Measurements from ENCODE around the gene SYMPK. TPM values are rescaled to one million over a fixed set of nuclear protein-coding genes. Genes with fewer than 3 reads are reported as not detected.
"Not testable (repeated sequence)": the region's sequence is repeated elsewhere in the genome, so short reads cannot be mapped to it uniquely, and the experiment has no call there.

The SYMPK gene
- total and polyA plus RNA-seq, 2 experiments from 2014 or later, result 66.6 to 78.7 TPM

DNA sequence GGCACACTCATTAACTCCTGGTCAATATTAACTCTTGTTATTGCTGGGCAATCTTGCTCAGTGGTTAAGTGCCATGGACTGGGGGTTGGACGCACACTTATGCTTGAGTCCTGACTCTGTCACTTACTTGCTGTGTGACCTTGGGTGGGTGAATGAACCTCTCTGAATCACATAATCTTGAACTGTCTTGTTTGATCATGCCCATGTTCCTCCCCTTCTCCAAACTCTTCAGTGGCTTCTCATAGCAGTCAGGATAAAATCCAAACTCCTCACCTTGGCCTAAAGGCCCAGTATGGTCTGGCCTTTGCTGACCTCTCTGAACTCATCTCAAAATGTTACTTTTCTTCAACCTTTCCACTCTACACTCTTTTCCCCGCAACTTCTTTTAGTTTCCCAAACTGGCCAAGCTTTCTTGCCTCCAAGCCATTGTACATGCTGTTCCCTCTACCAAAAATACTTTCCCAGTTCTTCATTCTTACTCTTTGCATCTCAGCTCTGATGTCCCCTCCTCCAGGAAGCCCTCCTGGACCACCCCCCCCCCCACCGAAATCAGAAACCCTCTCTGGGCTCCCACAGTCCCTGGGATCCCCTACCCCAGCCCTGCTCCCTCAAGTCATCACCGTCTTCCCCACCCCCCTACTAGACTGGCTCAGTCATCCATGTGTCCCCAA is 37.1 kb upstream of the SYMPK start:
- Histone ChIP-seq H3K4me1 (ENCODE audit: low read depth) (peaks cover 3% of the 10 kb centered on the region), H3K27ac (no peak overlapping the region), H3K36me3 (peaks cover 12% of the 10 kb centered on the region), H3K4me3 (no peak overlapping the region), H3K27me3 (peaks cover 9% of the 10 kb centered on the region), H3K9me3 (ENCODE audit: low read depth) (no peaks in the 10 kb centered on the region)
- TF ChIP-seq, protein P1, sequence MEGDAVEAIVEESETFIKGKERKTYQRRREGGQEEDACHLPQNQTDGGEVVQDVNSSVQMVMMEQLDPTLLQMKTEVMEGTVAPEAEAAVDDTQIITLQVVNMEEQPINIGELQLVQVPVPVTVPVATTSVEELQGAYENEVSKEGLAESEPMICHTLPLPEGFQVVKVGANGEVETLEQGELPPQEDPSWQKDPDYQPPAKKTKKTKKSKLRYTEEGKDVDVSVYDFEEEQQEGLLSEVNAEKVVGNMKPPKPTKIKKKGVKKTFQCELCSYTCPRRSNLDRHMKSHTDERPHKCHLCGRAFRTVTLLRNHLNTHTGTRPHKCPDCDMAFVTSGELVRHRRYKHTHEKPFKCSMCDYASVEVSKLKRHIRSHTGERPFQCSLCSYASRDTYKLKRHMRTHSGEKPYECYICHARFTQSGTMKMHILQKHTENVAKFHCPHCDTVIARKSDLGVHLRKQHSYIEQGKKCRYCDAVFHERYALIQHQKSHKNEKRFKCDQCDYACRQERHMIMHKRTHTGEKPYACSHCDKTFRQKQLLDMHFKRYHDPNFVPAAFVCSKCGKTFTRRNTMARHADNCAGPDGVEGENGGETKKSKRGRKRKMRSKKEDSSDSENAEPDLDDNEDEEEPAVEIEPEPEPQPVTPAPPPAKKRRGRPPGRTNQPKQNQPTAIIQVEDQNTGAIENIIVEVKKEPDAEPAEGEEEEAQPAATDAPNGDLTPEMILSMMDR (IDR thresholded peaks at IDR 0.05; ENCODE audit: low read depth, low read length), result no peak
- DNase-seq (ENCODE audit: low read depth in 1 of 2, low spot score in 1 of 2), result no peak

DNA sequence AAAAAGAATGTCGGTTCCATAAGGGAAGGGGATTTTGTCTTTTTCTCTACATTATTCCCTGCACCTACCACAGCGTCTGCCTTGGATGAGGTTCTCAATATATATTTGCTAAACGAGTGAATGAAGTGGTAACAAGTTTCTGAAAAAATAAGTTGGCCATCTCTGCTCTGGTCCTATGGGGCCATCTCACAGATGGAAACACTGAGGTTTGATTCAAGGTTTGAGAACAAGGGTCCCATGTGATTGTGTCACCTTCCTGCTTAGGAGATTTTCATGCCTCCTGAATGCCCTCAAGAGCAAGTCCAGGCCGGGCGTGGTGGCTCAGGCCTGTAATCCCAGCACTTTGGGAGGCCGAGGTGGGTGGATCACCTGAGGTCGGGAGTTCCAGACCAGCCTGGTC is 36.3 kb upstream of the SYMPK start:
- no peak for DNase-seq (ENCODE audit: low read depth in 1 of 2, low spot score in 1 of 2)
- H3K9me3 ChIP-seq (ENCODE audit: low read depth), result no peaks in the 10 kb centered on the region
- H3K27ac ChIP-seq, result no peak overlapping the region
- H3K4me3 ChIP-seq, result no peak overlapping the region
- peaks cover 9% of the 10 kb centered on the region for H3K27me3 ChIP-seq
- peaks cover 3% of the 10 kb centered on the region for H3K4me1 ChIP-seq (ENCODE audit: low read depth)
- TF ChIP-seq, protein P1 (IDR thresholded peaks at IDR 0.05; ENCODE audit: low read depth, low read length), result no peak
- H3K36me3 ChIP-seq, result peaks cover 12% of the 10 kb centered on the region

DNA sequence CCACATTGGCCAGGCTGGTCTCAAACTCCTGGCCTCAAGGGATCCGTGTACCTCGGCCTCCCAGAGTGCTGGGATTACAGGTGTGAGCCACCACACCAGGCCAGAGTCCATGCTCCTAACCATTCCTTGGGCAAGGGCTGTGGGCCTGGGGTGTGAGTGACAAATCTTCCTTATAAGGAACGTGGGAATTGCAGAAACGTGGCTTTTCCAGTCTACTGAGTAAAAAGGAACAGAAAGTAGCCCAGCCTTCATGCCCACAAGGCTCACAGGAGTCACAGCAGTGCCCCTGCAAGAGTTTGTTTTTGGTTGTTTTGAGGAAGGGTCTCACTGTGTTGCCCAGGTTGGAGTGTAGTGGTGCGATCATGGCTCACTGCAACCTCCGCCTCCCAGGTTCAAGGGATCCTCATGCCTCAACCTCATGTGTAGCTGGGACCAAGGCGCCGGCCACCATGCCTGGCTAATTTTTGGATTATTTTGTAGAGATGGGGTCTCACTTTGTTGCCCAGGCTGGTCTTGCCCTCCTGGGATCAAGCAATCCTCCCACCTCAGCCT is 34.4 kb upstream of the SYMPK start:
- TF ChIP-seq, protein P1 (IDR thresholded peaks at IDR 0.05; ENCODE audit: low read depth, low read length), result no peak

DNA sequence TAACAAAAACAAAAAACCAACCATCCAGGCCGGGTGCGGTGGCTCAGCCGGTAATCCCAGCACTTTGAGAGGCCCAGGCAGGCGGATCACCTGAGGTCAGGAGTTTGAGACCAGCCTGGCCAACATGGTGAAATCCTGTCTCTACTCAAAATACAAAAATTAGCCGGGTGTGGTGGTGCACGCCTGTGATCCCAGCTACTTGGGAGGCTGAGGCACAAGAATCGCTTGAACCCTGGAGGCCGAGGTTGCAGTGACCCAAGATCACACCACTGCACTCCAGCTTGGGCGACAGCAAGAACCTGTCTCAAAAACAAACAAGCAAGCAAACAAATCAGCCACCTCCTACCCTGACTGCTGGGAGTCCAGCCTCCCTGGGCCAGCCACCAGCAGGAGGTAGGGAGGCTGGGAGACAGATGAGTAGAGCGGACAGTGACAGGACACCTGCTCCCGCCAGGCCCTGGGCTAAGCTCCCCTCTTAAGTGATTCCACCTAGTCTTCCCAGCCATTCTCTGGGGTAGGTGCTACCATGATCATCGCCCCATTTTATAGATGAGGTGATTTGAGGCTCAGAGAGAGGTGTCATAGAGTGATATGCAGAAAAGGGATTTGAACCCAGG is 33.1 kb upstream of the SYMPK start:
- not testable (repeated sequence) for H3K27me3 ChIP-seq; H3K4me1 ChIP-seq (ENCODE audit: low read depth); H3K4me3 ChIP-seq; H3K9me3 ChIP-seq (ENCODE audit: low read depth); H3K27ac ChIP-seq; DNase-seq (ENCODE audit: low read depth in 1 of 2, low spot score in 1 of 2)
- peaks cover 12% of the 10 kb centered on the region for H3K36me3 ChIP-seq

More for the DNA sequence above, 34.4 kb upstream of the SYMPK start:
- Histone ChIP-seq H3K4me1 (ENCODE audit: low read depth) (peaks cover 3% of the 10 kb centered on the region), H3K27ac (no peak overlapping the region), H3K9me3 (ENCODE audit: low read depth) (no peaks in the 10 kb centered on the region), H3K27me3 (peaks cover 9% of the 10 kb centered on the region), H3K4me3 (no peak overlapping the region), H3K36me3 (peaks cover 12% of the 10 kb centered on the region)
- no peak for DNase-seq (ENCODE audit: low read depth in 1 of 2, low spot score in 1 of 2)

DNA sequence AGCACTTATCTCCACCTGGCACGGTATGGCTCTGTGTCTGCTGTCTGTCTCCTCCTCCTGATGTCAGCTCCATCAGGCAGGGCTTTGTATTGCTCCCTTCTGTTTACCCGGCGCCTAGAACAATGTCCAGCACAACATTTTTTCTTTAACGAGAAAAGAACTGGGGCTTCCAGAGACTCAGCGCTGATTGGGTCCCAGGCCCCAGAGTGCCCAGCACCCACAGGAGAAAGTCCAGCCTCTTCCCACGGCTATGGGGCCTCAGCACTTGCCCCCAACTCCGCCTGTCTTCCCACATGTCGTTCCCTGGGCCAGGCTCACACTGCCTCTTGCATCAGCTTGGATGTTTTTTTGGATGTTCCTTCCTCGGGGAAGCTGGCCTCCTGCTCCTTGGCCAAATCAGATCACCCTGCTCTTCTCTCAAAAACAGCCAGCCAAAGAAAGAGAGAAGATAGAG is 32.6 kb upstream of the SYMPK start:
- Histone ChIP-seq H3K27ac (no peak overlapping the region), H3K36me3 (peaks cover 12% of the 10 kb centered on the region), H3K4me1 (ENCODE audit: low read depth) (no peaks in the 10 kb centered on the region), H3K4me3 (no peak overlapping the region), H3K9me3 (ENCODE audit: low read depth) (no peaks in the 10 kb centered on the region), H3K27me3 (no peaks in the 10 kb centered on the region)
- DNase-seq (ENCODE audit: low read depth in 1 of 2, low spot score in 1 of 2), result no peak
- TF ChIP-seq, protein P1 (IDR thresholded peaks at IDR 0.05; ENCODE audit: low read depth, low read length), result no peak

DNA sequence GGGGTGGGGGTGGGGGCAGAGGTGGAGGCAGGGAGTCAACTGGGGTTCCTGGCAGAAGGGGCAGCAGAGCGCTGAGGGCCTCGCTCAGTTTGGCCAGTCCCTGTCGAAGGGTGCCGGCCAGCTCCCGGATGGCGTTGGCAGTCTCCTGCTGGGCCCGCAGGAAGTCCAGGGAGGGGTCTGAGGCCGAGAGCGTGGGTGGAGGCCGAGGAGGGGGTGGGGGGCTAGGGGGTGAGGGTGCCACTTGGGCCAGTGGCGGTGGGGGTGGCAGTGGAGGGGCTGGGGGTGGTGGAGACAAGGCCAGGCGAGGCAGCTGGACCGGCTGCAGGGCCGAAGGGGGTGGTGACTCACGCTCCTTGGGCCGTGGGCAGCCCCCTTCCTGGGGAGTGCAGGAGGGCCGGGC is 27.9 kb upstream of the SYMPK start:
- H3K9me3 ChIP-seq (ENCODE audit: low read depth), result no peaks in the 10 kb centered on the region
- no peak overlapping the region for H3K27ac ChIP-seq
- peaks cover 5% of the 10 kb centered on the region for H3K36me3 ChIP-seq
- H3K4me1 ChIP-seq (ENCODE audit: low read depth), result no peaks in the 10 kb centered on the region
- H3K27me3 ChIP-seq, result no peaks in the 10 kb centered on the region
- no peak overlapping the region for H3K4me3 ChIP-seq
- TF ChIP-seq, protein P1 (IDR thresholded peaks at IDR 0.05; ENCODE audit: low read depth, low read length), result no peak
- DNase-seq (ENCODE audit: low read depth in 1 of 2, low spot score in 1 of 2), result no peak

Data from cardiac muscle cell (in vitro differentiated cells and primary cell).